Activated naive CD8-positive, alpha-beta T cell treated with anti-CD3 and anti-CD28 coated beads, Interleukin-2, amount 10 ng/mL, durations not matched to agents 7 days and 5 days (primary cell): ENCODE results near the gene BBC3. TPM values are rescaled to one million over a fixed set of nuclear protein-coding genes. Genes with fewer than 3 reads are reported as not detected.

ENCODE experiments used
- microRNA-seq: library from miRNA; unstranded; fragments of <30 nt; microRNA quantifications from one replicate; pipeline ENCODE4 v1.2.0, GENCODE V29; 2022
- total RNA-seq, 2 experiments: library from RNA; stranded (reverse); gene quantifications; one replicate each; pipeline ENCODE4 v1.2.3, GENCODE V29; 2021

The BBC3 gene
- total RNA-seq, 2 experiments from 2014 or later: 29.5 to 29.9 TPM

Small RNAs within 50 kb of the gene (microRNA-seq; reads per million reads assigned to microRNA genes)
- gene MIR3190: not detected
- gene MIR3191: not detected

Other genes with a start within 250 kb of the BBC3 start
- gene NPAS1, start 211.4 kb downstream of the BBC3 start, total RNA-seq: under 1 TPM; 0.43 to 0.61 TPM
- 10 to 100 TPM; 54.7 to 59.0 TPM for gene TMEM160, start 182.6 kb downstream of the BBC3 start, total RNA-seq
- gene ZC3H4, start 117.4 kb downstream of the BBC3 start, total RNA-seq: 10 to 100 TPM; 84.3 to 86.0 TPM
- gene SAE1, start 100.4 kb downstream of the BBC3 start, total RNA-seq: 100 to 1,000 TPM; 108 to 114 TPM
- 10 to 100 TPM; 37.8 to 39.6 TPM for gene CCDC9, start 25.3 kb upstream of the BBC3 start, total RNA-seq
- 10 to 100 TPM; 14.2 to 15.4 TPM for gene INAFM1, start 43.7 kb upstream of the BBC3 start, total RNA-seq
- gene C5AR1, start 78.7 kb upstream of the BBC3 start, total RNA-seq: 1 to 10 TPM; 4.0 to 4.6 TPM
- under 1 TPM; 0.72 to 0.85 TPM for gene C5AR2, start 101.0 kb upstream of the BBC3 start, total RNA-seq
- 10 to 100 TPM; 13.3 to 15.3 TPM for gene DHX34, start 118.1 kb upstream of the BBC3 start, total RNA-seq
- under 1 TPM in 1 of 2 experiments, not detected in 1; 0.68 TPM for gene MEIS3, start 188.3 kb upstream of the BBC3 start, total RNA-seq
- under 1 TPM in 1 of 2 experiments, not detected in 1; 0.20 TPM for gene SLC8A2, start 240.7 kb upstream of the BBC3 start, total RNA-seq